Chondrocyte (in vitro differentiated cells): Measurements from ENCODE around the gene TMEM150A. TPM values are rescaled to one million over a fixed set of nuclear protein-coding genes. Genes with fewer than 3 reads are reported as not detected.
"Not testable (repeated sequence)": the region's sequence is repeated elsewhere in the genome, so short reads cannot be mapped to it uniquely, and the experiment has no call there.

ENCODE experiments used
- DNase-seq: peaks from one replicate; pipeline ENCODE4 v3.0.0; 2021; ENCODE audit warnings: mixed read lengths, low spot score
- H3K27ac Mint-ChIP-seq: one replicate; pipeline ENCODE4 v1.8.0; 2021; ENCODE audit warnings: mild to moderate bottlenecking, moderate library complexity, mixed read lengths; ENCODE audit not compliant: unreplicated experiment
- H3K27me3 Mint-ChIP-seq: 2 replicates; pipeline ENCODE4 v1.8.0; 2021; ENCODE audit warnings: low read depth, mixed read lengths
- H3K36me3 Mint-ChIP-seq: 2 replicates; pipeline ENCODE4 v1.8.0; 2021; ENCODE audit warnings: low read depth, mixed read lengths
- H3K4me1 Mint-ChIP-seq: 2 replicates; pipeline ENCODE4 v1.8.0; 2021; ENCODE audit warnings: low read depth, mild to moderate bottlenecking, mixed read lengths
- H3K4me3 Mint-ChIP-seq: one replicate; pipeline ENCODE4 v1.8.0; 2021; ENCODE audit warnings: mild to moderate bottlenecking, moderate library complexity, mixed read lengths; ENCODE audit not compliant: unreplicated experiment
- H3K9me3 Mint-ChIP-seq: 2 replicates; pipeline ENCODE4 v1.8.0; 2021; ENCODE audit warnings: low read depth, mixed read lengths
- total RNA-seq: library from RNA; stranded (reverse); gene quantifications from 3 replicates; pipeline ENCODE4 v1.2.1, GENCODE V29; 2021
- TF ChIP-seq, protein P1 (sequence below): fragments of 200-600 bp; sonication (generic); IDR thresholded peaks from 2 replicates; pipeline ENCODE4 v1.5.0; 2021; ENCODE audit warnings: antibody characterized with exemption, mild to moderate bottlenecking, moderate library complexity

TMEM150A gene
- total RNA-seq, 1 donor from 2014 or later: 17.9 TPM

DNA sequence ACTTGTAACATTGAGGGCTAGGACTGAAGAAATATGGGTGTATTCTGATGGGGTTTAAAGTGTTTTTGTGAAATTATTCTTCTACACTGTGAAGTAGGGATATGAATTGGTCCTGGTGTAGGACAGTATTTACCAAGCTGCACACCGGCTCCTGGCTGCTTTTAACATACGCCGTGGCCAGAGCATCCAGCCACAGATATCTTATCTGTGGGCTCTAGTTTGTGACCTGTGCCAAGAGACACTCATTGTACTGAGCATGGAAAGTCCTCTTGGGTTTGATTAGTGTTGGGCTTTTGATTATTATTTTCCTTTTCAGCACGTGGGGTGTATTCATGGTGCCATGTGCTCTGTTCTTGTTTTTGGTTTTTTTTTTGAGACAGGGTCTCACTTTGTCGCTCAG, 21.5 kb upstream of the TMEM150A start:
- Mint-ChIP-seq H3K27ac (no peak overlapping the region), H3K9me3 (no peaks in the 10 kb centered on the region), H3K27me3 (no peaks in the 10 kb centered on the region), H3K4me3 (no peak overlapping the region), H3K36me3 (peaks cover 37% of the 10 kb centered on the region), H3K4me1 (peaks cover 5% of the 10 kb centered on the region)
- TF ChIP-seq, protein P1, sequence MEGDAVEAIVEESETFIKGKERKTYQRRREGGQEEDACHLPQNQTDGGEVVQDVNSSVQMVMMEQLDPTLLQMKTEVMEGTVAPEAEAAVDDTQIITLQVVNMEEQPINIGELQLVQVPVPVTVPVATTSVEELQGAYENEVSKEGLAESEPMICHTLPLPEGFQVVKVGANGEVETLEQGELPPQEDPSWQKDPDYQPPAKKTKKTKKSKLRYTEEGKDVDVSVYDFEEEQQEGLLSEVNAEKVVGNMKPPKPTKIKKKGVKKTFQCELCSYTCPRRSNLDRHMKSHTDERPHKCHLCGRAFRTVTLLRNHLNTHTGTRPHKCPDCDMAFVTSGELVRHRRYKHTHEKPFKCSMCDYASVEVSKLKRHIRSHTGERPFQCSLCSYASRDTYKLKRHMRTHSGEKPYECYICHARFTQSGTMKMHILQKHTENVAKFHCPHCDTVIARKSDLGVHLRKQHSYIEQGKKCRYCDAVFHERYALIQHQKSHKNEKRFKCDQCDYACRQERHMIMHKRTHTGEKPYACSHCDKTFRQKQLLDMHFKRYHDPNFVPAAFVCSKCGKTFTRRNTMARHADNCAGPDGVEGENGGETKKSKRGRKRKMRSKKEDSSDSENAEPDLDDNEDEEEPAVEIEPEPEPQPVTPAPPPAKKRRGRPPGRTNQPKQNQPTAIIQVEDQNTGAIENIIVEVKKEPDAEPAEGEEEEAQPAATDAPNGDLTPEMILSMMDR: no peak
- DNase-seq: no peak

DNA sequence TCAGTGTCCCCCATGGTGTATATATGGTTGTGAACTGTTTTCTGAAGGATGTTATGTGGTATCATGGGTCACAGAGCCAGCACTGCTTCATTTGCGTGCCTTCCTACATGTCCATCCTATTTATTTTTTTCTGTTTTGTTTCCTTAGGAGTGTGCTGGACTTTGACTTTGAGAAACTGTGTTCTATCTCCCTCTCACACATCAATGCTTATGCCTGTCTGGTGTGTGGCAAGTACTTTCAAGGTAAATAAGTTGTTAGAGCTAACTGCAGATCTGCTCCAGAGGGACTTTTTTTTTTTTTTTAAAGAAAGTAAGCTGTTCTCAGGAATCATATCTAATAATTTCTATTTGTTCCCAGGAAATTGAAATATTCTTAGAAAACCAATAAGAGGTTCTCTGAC, 18.8 kb upstream of the TMEM150A start:
- H3K36me3 Mint-ChIP-seq: peaks cover 29% of the 10 kb centered on the region
- no peak overlapping the region for H3K27ac Mint-ChIP-seq
- H3K4me1 Mint-ChIP-seq: peaks cover 18% of the 10 kb centered on the region
- TF ChIP-seq, protein P1: no peak
- no peak for DNase-seq
- no peak overlapping the region for H3K4me3 Mint-ChIP-seq
- no peaks in the 10 kb centered on the region for H3K9me3 Mint-ChIP-seq
- H3K27me3 Mint-ChIP-seq: no peaks in the 10 kb centered on the region

DNA sequence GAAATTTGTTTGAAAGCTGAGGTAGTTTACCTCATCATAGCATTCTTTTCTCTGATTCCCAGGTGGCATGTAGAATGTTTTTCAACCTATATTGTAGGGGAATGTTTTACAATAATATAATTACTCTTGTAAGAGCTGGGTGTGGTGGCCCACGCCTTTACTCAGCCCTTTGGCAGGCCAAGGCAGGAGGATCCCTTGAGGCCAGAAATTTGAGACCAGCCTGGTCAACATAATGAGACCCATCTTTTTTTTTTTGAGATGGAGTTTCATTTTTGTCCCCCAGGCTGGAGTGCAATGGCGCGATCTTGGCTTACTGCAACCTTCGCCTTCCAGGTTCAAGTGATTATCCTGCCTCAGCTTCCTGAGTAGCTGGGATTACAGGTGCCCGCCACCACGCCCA, 17.1 kb upstream of the TMEM150A start:
- TF ChIP-seq, protein P1: no peak
- Mint-ChIP-seq H3K4me3 (no peak overlapping the region), H3K9me3 (no peaks in the 10 kb centered on the region), H3K27me3 (no peaks in the 10 kb centered on the region), H3K36me3 (peaks cover 19% of the 10 kb centered on the region), H3K27ac (no peak overlapping the region), H3K4me1 (peaks cover 23% of the 10 kb centered on the region)
- DNase-seq: no peak

DNA sequence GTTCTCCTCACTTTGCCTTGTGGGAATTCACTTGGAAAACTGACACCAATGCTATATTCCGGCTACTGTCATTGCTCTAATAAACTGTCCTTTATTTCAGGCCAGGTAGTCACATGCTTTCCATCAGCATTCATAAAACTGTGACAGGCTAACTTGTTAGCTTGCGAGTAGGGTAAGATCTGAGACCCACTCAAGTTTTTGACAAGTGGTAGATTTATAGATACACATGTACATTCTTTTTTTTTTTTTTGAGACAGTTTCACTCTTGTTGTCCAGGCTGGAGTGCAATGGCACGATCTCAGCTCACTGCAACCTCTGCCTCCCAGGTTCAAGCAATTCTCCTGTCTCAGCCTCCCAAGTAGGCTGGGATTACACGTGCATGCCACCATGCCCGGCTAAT, 15.2 kb upstream of the TMEM150A start:
- peak overlapping the region; percentile 82 for H3K4me3 Mint-ChIP-seq
- H3K27me3 Mint-ChIP-seq, H3K9me3 Mint-ChIP-seq, DNase-seq, H3K36me3 Mint-ChIP-seq: not testable (repeated sequence)
- H3K27ac Mint-ChIP-seq: peak overlapping the region; percentile 45
- H3K4me1 Mint-ChIP-seq: peaks cover 23% of the 10 kb centered on the region

DNA sequence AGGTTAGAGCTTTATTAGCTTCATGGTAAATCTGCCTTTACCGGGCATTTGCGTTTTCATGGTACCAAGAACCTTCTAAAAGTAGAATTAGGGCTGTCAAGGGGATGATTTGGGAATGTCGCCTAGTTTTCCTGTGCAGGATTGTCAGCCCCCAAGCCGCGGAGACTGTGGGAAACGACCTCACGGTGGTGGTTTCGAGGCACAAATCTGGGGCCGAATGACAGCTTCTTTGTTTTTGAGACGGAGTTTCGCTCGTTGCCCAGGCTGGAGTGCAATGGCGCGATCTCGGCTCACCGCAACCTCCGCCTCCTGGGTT, 12.9 kb upstream of the TMEM150A start:
- H3K4me3 Mint-ChIP-seq: no peak overlapping the region
- no peaks in the 10 kb centered on the region for H3K36me3 Mint-ChIP-seq
- no peaks in the 10 kb centered on the region for H3K9me3 Mint-ChIP-seq
- no peaks in the 10 kb centered on the region for H3K27me3 Mint-ChIP-seq
- DNase-seq: no peak
- TF ChIP-seq, protein P1: no peak
- H3K4me1 Mint-ChIP-seq: peaks cover 30% of the 10 kb centered on the region
- peak overlapping the region; percentile 95 for H3K27ac Mint-ChIP-seq

DNA sequence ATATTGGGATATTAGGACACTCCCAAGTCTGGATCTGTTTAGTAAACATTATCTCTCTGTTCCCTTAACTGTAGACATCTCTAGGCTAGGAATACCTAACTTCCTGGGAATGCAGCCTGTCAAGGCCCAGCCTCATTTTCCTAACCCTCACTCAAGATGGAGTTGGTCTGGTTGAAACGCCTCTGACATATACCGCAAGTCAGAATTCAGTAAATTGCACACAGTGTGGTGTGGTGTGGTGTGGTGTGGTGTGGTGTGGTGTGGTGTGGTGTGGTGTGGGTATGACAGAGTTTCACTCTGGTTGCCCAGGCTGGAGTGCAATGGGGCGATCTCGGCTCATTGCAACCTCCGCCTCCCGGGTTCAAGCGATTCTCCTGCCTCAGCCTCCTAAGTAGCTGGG, 12.3 kb upstream of the TMEM150A start:
- H3K27me3 Mint-ChIP-seq, H3K4me3 Mint-ChIP-seq, H3K27ac Mint-ChIP-seq, H3K36me3 Mint-ChIP-seq, DNase-seq, H3K9me3 Mint-ChIP-seq: not testable (repeated sequence)
- peaks cover 33% of the 10 kb centered on the region for H3K4me1 Mint-ChIP-seq
